Activated CD8-positive, alpha-beta memory T cell treated with anti-CD3 and anti-CD28 coated beads for 4 hours (primary cell): ENCODE results near the gene SEMA5A.

ENCODE experiments used
- DNase-seq, 2 donors: peaks; one replicate each; pipeline ENCODE4 v3.0.0-alpha.2; 2020; ENCODE audit warnings: low read depth in 2 of 2

Gene SEMA5A

DNA sequence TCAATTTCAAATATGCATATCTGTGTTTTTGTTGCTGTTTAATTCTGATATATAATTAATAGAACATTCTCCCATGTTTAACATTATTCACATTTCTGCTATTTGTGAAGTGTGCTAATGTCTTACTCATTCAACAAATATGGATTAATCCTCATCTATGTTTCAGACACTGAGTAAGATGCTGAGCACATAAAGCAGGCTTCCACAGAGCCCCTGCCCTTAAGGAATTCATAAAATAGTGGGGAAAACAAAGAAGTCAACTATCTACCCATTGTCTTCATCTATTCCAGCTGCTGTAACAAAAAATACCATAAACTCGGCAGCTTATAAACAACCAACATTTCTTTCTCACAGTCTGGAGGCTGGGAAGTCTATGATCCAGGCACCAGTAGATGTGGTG lies 333.3 kb downstream of the SEMA5A start:
- DNase-seq, result no peak

- DNase-seq, result no peak
Observed at GRCh38 chr5:9209846-9210492, 335.9 kb downstream of the SEMA5A start.

DNA sequence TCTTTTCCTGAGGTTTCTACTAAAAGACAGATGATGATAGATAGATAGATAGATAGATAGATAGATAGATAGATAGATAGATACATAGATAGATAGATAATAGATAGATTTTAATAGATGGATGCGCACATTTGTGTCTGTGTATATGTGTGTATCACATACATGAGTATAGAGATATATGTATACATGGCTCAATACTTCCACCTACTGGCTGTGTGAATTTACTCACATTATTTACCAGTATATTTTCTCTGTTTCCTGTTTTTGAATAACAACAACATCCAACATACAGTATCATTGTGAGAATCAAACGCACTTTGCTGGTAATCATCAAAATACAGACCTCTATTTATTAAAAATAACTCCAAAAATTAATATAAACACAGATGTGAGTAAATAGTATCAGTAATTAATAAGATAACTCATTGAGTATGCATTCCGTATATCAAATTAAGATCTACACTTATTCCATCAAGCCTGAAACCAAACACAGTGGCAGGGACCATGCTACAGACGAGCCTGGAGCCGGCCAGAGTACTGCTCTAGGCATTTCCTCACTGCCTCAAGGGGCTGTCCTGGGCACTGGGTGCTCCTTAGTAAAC lies 338.0 kb downstream of the SEMA5A start:
- DNase-seq, result no peak

GRCh38 chr5:9202636-9203035 lies 343.2 kb downstream of the SEMA5A start:
- DNase-seq, result no peak

GRCh38 chr5:9201761-9202160 lies 344.1 kb downstream of the SEMA5A start:
- DNase-seq, result no peak

DNA sequence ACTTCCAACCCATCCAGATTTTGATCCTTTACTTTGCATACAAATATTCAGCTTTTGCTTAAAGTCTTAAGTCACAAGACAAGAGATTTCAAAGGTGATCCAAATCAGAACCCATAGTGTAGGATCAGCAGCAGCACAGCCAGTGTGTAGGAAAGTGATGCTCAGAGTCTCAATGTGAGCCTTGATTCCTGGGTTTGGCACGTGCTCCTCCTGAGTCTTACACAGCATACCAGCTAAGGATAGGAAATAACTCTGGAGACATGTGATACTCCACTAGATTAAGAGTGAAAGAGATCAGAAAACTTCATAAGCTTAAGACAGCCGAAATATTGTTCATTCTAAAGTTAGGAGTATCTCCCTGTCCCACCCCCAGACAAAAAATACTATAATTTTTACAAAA lies 344.9 kb downstream of the SEMA5A start:
- no peak for DNase-seq

DNA sequence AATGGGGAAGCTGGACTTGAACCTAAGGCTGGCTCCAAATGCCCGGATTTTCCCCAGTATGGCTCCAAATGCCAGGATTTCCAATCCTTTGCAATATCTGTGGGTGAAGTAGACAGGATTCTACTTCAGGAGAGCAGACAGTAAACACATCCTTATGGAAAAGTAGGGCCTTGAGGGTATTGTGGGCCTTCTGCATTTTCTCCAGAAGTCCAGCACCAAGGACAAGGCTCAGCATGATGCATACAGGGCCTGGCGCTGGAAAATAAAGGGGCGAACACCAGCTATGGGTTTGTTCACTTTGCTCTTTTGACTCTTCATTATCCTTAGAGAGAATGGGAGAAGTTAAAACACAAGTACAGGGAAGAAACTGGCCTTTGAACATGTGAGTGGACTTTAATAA lies 347.5 kb downstream of the SEMA5A start:
- DNase-seq, result no peak

- no peak for DNase-seq
Observed at GRCh38 chr5:9197881-9198260, 348.0 kb downstream of the SEMA5A start.

DNA sequence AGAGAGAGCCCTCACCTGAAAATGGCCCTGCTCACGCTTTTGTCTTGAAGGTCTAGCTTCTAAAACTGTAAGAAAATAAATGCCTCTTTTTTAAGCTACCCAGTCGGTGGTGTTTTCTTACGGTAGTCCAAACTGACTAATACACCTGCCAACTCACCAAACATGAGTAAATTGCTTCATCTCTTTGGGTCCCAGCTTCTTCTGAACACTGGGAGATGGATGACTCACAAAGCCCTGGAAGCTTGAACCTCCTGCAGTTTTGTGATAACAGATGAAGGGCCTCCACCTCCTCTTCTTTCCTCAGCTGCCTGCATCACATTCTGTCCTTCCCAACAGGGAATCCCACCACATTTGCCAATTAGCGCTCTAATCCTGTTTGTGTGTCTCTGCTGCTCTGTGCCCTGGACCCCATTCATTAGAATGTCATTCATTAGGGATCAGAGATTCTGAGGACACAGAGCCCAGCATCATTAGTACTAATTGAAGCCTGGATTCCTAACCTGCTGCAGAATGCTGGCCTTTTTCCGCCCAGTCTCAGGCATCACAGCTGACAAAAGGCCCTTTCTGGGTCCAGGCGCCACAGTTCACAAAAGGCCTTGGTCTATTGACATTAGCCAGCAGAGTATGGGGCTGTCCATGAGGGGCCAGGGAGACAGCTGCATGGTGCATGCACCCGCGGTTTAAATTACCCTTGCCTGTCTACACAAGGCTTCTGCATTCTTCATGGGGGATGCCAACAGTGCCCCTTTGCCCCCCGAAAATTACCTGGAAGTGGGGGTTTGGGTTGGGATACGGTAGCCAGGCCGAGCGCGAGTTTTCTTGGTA lies 349.3 kb downstream of the SEMA5A start:
- DNase-seq, result no peak

DNA sequence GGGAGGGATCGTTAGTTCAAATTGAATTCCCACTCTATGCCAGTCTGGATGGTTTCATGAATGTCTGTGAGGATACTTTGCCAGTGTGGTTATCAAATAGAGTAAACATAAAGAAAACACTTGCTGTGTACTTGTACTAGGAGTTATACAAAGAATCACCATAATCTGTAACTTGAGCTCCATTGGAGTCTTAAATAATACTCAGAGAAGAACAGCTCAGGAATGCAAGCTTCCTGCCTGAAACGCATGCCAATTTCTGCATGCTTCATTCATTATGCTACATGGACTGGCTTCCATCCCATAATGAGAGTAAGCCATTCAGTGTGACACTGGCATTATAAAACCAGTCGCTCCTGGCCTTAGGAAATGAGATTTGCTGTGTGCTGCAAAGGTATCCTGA lies 351.4 kb downstream of the SEMA5A start:
- DNase-seq, result no peak

DNA sequence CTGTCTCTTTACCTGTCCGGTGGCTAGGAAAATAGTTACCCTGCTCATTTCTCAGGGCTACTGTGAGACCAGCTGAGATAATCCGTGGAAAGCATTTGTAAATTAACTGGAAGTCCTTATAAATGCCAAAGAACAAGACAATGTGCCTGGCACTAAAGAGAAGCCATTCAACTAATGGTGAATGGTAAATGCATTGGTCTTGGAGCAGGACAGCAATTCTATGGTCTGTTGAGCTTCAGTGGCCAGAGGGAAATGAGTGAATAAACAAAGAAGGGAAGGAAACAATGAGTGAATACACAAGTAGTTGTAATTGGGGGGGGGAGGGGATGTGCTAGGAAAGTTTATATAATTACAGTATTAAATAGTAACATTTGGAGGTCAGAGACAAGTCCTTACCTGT lies 353.6 kb downstream of the SEMA5A start:
- no peak for DNase-seq

DNA sequence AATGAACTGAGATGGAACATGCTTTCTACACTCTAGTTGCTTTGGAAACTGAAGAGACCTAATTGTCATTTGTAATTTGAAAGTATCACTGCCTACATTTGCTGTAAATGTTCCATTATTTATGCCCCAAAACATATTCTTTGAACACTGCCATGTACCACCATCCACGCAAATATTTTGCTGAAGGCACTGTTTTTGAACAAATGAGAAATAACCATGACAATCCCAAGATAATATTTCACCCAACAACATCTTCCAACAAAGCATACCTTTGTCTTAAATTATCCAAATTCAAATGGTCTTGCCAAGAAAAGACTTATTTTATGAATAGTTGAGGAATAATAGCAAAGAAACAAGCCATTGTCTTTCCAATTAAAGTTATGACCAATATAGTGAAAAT lies 356.2 kb downstream of the SEMA5A start:
- DNase-seq, result no peak

DNA sequence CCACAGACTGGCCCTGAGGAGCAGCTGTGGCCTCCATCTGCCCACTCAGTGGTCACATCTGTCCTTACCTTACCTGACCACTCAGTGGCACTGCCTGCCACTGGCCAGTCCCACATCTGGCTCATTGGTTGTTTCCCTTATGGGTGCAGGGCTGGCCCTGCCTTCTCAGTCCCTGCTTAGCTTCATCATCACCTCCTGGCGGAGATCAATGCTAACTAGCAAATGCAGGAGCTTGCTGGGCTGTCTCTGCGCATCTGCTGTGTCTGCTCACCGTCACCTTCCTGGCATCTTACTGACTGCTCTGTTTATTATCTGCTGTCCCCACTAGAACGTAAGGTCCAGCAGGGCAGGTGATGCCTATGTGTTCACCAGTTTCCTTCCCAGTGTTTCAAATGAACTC lies 356.9 kb downstream of the SEMA5A start:
- no peak for DNase-seq

GRCh38 chr5:9188131-9188530 lies 357.7 kb downstream of the SEMA5A start:
- DNase-seq, result no peak

- no peak for DNase-seq
Observed at GRCh38 chr5:9187614-9188013, 358.3 kb downstream of the SEMA5A start.

- no peak for DNase-seq
Observed at GRCh38 chr5:9186069-9186468, 359.8 kb downstream of the SEMA5A start.

DNA sequence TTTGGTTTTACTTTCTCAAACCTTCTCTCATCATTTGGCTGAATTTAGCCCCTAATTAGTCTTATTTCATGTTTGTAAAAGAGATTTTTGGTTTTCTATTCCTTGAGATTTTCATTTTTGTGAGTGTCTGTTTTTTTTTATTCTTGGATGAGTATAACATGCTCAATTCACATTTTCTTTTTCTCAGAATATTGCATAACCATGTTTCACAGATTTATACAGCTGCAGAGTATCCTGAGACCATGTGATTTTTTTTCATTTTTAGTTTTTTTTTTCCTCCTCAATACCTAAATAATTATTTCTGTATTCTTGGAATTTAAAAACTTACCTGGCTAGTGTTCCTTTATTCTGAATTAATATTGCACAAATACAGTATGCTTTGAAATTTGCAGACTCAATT lies 361.9 kb downstream of the SEMA5A start:
- no peak for DNase-seq

GRCh38 chr5:9182899-9183695 lies 362.8 kb downstream of the SEMA5A start:
- DNase-seq, result no peak

GRCh38 chr5:9176641-9177040 lies 369.2 kb downstream of the SEMA5A start:
- no peak for DNase-seq

DNA sequence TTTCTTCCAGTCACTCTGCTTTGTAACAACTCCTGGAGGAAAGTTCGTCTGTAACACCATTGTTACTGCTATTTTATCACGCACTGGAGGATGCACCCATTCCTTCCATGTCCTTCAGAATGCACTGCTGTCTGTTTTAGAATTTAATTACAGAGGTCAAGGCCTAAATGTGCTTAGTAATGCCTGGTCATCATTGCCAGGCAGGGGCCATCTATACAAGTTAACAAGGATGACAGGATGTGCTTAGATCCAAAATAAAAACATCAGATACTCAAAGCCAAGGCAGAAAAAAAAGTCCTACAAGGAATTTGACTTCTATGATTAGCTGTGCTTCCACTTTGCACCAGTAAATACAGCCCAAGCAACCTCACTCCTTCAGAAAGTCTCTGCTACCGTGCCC lies 371.4 kb downstream of the SEMA5A start:
- no peak for DNase-seq

- no peak for DNase-seq
Observed at GRCh38 chr5:9173281-9174048, 372.4 kb downstream of the SEMA5A start.

DNA sequence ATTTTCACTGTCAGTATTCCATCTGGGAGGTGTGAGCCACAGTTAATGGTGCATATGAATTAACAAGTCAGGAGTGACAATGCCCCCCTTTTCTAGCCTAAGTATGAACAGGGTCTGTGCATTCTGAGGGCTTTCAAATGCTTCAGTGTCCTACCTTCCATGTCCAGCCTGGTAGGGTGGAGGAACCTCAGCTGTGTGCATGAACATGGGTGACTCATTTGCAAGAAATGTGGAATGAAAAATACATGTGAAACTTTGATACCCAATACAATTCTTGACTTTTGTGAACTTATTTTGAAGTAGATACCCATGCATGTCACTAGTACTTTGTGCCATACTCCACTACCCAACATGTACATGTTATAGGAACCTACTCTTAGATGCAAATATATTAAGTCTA lies 375.8 kb downstream of the SEMA5A start:
- no peak for DNase-seq
